Loucy (cell line): ENCODE results near the gene SLC7A6OS.

Experiments
- H2AFZ ChIP-seq: fragments of 200-600 bp; sonication (generic); 2 replicates; pipeline ENCODE4 v1.6.0; 2016; ENCODE audit warnings: antibody characterized with exemption, mild to moderate bottlenecking, low read length, moderate library complexity
- H3F3A ChIP-seq: fragments of 200-600 bp; 2 replicates; pipeline ENCODE4 v1.6.0; 2016; ENCODE audit warnings: antibody characterized with exemption, low read depth, mild to moderate bottlenecking
- H3K27me3 ChIP-seq: fragments of 200-600 bp; sonication (generic); 2 replicates; pipeline ENCODE4 v1.6.1; 2014; ENCODE audit warnings: low read length, mild to moderate bottlenecking; ENCODE audit not compliant: insufficient read depth, poor library complexity, severe bottlenecking
- H3K36me3 ChIP-seq: fragments of 200-600 bp; sonication (generic); 2 replicates; pipeline ENCODE4 v1.6.1; 2016; ENCODE audit warnings: low read length; ENCODE audit not compliant: insufficient read depth
- H3K4me1 ChIP-seq: fragments of 200-600 bp; sonication (generic); 2 replicates; pipeline ENCODE4 v1.5.1; 2014; ENCODE audit warnings: low read length, mild to moderate bottlenecking; ENCODE audit not compliant: insufficient read depth, poor library complexity, severe bottlenecking
- H3K4me2 ChIP-seq: fragments of 200-600 bp; sonication (generic); 2 replicates; pipeline ENCODE4 v1.6.0; 2014; ENCODE audit warnings: antibody characterized with exemption, low read length, low read depth, mild to moderate bottlenecking; ENCODE audit not compliant: poor library complexity, severe bottlenecking
- H3K4me3 ChIP-seq: fragments of 200-600 bp; sonication (generic); 2 replicates; pipeline ENCODE4 v1.5.1; 2014; ENCODE audit warnings: low read length, mild to moderate bottlenecking, mixed read lengths; ENCODE audit not compliant: poor library complexity, severe bottlenecking
- H3K79me2 ChIP-seq: fragments of 200-600 bp; sonication (generic); 2 replicates; pipeline ENCODE4 v1.6.1; 2014; ENCODE audit warnings: low read length; ENCODE audit not compliant: insufficient read depth
- H3K9ac ChIP-seq: fragments of 200-600 bp; sonication (generic); 2 replicates; pipeline ENCODE4 v1.6.0; 2014; ENCODE audit warnings: mild to moderate bottlenecking, low read depth, low read length, moderate library complexity; ENCODE audit not compliant: poor library complexity, severe bottlenecking
- H3K9me2 ChIP-seq: fragments of 200-600 bp; sonication (generic); replicated peaks from 2 replicates; pipeline ENCODE4 v1.6.1; 2016; ENCODE audit warnings: low read depth, low read length, mixed read lengths
- H3K9me3 ChIP-seq: fragments of 200-600 bp; sonication (generic); 2 replicates; pipeline ENCODE4 v1.6.1; 2014; ENCODE audit warnings: mild to moderate bottlenecking, antibody characterized with exemption, low read length, low read depth; ENCODE audit not compliant: insufficient read depth
- H4K20me1 ChIP-seq: fragments of 200-600 bp; sonication (generic); 2 replicates; pipeline ENCODE4 v1.6.0; 2014; ENCODE audit warnings: antibody characterized with exemption, low read length, mild to moderate bottlenecking; ENCODE audit not compliant: insufficient read depth, poor library complexity, severe bottlenecking
- CTCF ChIP-seq: fragments of 200-600 bp; sonication (generic); conservative IDR thresholded peaks from 2 replicates; pipeline ENCODE4 v1.5.1; 2014; ENCODE audit warnings: mild to moderate bottlenecking, antibody characterized with exemption, low read length
- EZH2phosphoT487 ChIP-seq: fragments of 200-600 bp; IDR thresholded peaks from 2 replicates; pipeline ENCODE4 v1.6.1; 2018; ENCODE audit warnings: antibody characterized with exemption, mild to moderate bottlenecking, moderate library complexity, borderline replicate concordance

Gene SLC7A6OS

GRCh38 chr16:68298312-68298711 is 12.4 kb downstream of the SLC7A6OS start:
- H3K4me2 ChIP-seq, result no peak overlapping the region
- H3K9me3 ChIP-seq, result no peaks in the 10 kb centered on the region
- H4K20me1 ChIP-seq, result no peaks in the 10 kb centered on the region
- H2AFZ ChIP-seq, result no peak overlapping the region
- no peaks in the 10 kb centered on the region for H3F3A ChIP-seq
- H3K4me3 ChIP-seq, result no peak overlapping the region
- H3K27me3 ChIP-seq, result no peaks in the 10 kb centered on the region
- H3K9ac ChIP-seq, result no peak overlapping the region
- H3K9me2 ChIP-seq, result no peaks in the 10 kb centered on the region
- no peak for TF ChIP-seq CTCF
- TF ChIP-seq EZH2phosphoT487, result no peak
- peaks cover 93% of the 10 kb centered on the region for H3K36me3 ChIP-seq
- no peaks in the 10 kb centered on the region; the same call in 1 of the 2 replicates for H3K79me2 ChIP-seq
- no peaks in the 10 kb centered on the region for H3K4me1 ChIP-seq

- H3K79me2 ChIP-seq, result peaks cover 1% of the 10 kb centered on the region; the same call in 1 of the 2 replicates
- no peak overlapping the region for H3K4me3 ChIP-seq
- H3K4me1 ChIP-seq, result no peaks in the 10 kb centered on the region
- peaks cover 93% of the 10 kb centered on the region for H3K36me3 ChIP-seq
- no peak overlapping the region for H3K4me2 ChIP-seq
- no peaks in the 10 kb centered on the region for H4K20me1 ChIP-seq
- H3F3A ChIP-seq, result no peaks in the 10 kb centered on the region
- TF ChIP-seq EZH2phosphoT487 (no peak), CTCF (no peak)
- H3K27me3 ChIP-seq, result no peaks in the 10 kb centered on the region
- no peak overlapping the region for H2AFZ ChIP-seq
- H3K9me3 ChIP-seq, result no peaks in the 10 kb centered on the region
- no peak overlapping the region for H3K9ac ChIP-seq
- H3K9me2 ChIP-seq, result no peaks in the 10 kb centered on the region
These were observed 12.8 kb downstream of the SLC7A6OS start for GRCh38 chr16:68297908-68298307.

GRCh38 chr16:68296693-68297092 is 14.1 kb downstream of the SLC7A6OS start:
- Histone ChIP-seq H3F3A (no peaks in the 10 kb centered on the region), H3K9me3 (no peaks in the 10 kb centered on the region)

More at GRCh38 chr16:68296693-68297092, 14.1 kb downstream of the SLC7A6OS start:
- H3K79me2 ChIP-seq, result peaks cover 8% of the 10 kb centered on the region; the same call in 1 of the 2 replicates
- H4K20me1 ChIP-seq, result no peaks in the 10 kb centered on the region
- no peaks in the 10 kb centered on the region for H3K4me1 ChIP-seq
- H3K4me3 ChIP-seq, result no peak overlapping the region
- no peak overlapping the region for H2AFZ ChIP-seq
- TF ChIP-seq EZH2phosphoT487 (no peak), CTCF (no peak)
- no peak overlapping the region for H3K9ac ChIP-seq
- no peak overlapping the region for H3K4me2 ChIP-seq
- no peaks in the 10 kb centered on the region for H3K9me2 ChIP-seq
- H3K36me3 ChIP-seq, result peaks cover 93% of the 10 kb centered on the region; the same call in 1 of the 2 replicates
- H3K27me3 ChIP-seq, result no peaks in the 10 kb centered on the region
